HL-60 (cell line): ENCODE data around the gene GRHL1.

Experiments used
- TF ChIP-seq, protein P1 (sequence below): IDR thresholded peaks from one replicate; pipeline ENCODE4 v1.5.1; 2011; ENCODE audit warnings: low read length, control low read depth, inconsistent platforms; ENCODE audit not compliant: insufficient read depth
- TF ChIP-seq, protein P2 (sequence below): IDR thresholded peaks from 2 replicates; pipeline ENCODE4 v1.6.1; 2012; ENCODE audit warnings: low read depth; ENCODE audit not compliant: insufficient replicate concordance

DNA sequence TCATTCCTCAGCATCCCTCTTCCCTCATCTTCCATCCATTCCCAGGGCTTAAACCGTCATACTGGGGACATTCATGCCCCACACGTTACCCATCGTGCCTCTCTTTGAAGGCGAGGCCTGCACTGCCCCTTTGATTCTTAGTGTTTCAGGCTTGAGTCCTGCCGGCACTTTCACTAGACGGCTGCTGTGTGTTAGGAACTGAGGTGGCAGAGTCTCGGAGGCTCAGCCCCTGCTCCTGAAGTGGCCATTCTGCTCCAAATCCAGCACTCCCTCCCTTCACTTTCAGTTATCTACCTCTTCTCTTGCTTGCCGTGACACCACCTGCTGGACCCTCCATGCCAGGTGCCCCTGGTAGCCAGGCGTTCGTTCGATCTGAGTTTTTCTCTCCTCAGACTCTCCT is 43.0 kb downstream of the GRHL1 start:
- TF ChIP-seq, protein P1, sequence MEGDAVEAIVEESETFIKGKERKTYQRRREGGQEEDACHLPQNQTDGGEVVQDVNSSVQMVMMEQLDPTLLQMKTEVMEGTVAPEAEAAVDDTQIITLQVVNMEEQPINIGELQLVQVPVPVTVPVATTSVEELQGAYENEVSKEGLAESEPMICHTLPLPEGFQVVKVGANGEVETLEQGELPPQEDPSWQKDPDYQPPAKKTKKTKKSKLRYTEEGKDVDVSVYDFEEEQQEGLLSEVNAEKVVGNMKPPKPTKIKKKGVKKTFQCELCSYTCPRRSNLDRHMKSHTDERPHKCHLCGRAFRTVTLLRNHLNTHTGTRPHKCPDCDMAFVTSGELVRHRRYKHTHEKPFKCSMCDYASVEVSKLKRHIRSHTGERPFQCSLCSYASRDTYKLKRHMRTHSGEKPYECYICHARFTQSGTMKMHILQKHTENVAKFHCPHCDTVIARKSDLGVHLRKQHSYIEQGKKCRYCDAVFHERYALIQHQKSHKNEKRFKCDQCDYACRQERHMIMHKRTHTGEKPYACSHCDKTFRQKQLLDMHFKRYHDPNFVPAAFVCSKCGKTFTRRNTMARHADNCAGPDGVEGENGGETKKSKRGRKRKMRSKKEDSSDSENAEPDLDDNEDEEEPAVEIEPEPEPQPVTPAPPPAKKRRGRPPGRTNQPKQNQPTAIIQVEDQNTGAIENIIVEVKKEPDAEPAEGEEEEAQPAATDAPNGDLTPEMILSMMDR = no peak
- TF ChIP-seq, protein P2, sequence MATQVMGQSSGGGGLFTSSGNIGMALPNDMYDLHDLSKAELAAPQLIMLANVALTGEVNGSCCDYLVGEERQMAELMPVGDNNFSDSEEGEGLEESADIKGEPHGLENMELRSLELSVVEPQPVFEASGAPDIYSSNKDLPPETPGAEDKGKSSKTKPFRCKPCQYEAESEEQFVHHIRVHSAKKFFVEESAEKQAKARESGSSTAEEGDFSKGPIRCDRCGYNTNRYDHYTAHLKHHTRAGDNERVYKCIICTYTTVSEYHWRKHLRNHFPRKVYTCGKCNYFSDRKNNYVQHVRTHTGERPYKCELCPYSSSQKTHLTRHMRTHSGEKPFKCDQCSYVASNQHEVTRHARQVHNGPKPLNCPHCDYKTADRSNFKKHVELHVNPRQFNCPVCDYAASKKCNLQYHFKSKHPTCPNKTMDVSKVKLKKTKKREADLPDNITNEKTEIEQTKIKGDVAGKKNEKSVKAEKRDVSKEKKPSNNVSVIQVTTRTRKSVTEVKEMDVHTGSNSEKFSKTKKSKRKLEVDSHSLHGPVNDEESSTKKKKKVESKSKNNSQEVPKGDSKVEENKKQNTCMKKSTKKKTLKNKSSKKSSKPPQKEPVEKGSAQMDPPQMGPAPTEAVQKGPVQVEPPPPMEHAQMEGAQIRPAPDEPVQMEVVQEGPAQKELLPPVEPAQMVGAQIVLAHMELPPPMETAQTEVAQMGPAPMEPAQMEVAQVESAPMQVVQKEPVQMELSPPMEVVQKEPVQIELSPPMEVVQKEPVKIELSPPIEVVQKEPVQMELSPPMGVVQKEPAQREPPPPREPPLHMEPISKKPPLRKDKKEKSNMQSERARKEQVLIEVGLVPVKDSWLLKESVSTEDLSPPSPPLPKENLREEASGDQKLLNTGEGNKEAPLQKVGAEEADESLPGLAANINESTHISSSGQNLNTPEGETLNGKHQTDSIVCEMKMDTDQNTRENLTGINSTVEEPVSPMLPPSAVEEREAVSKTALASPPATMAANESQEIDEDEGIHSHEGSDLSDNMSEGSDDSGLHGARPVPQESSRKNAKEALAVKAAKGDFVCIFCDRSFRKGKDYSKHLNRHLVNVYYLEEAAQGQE = no peak
